LHCN-M2 (cell line): ENCODE data around the gene COA8. TPM values are rescaled to one million over a fixed set of nuclear protein-coding genes. Genes with fewer than 3 reads are reported as not detected.

Source experiments
- DNase-seq: peaks from one replicate; pipeline ENCODE4 v3.0.0-alpha.2; 2012; ENCODE audit warnings: low read depth
- total RNA-seq: library from RNA; depleted of rRNA; stranded (reverse); fragments of >200 nt; gene quantifications from 2 replicates; pipeline ENCODE4 v1.2.3, GENCODE V29; 2014

The COA8 gene
- total RNA-seq, 1 experiment from 2014 or later: 43.7 TPM

DNA sequence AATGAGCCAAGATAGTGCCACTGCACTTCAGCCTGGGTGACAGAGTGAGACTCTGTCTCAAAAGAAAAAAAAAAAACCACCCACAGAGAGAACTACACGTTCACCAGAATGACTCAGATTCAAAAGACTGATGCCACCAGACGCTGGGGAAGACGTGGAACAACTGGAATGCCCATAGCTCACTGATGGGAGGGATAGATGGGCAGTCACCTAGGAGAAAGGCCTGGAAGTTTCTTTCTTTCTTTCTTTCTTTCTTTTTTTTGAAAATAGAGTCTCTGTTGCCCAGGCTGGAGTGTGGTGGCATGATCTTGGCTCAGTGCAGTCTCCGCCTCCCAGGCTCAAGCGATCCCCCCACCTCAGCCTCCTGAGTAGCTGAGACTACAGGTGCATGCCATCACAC is 56.3 kb downstream of the COA8 start:
- peak; percentile 52 for DNase-seq

DNA sequence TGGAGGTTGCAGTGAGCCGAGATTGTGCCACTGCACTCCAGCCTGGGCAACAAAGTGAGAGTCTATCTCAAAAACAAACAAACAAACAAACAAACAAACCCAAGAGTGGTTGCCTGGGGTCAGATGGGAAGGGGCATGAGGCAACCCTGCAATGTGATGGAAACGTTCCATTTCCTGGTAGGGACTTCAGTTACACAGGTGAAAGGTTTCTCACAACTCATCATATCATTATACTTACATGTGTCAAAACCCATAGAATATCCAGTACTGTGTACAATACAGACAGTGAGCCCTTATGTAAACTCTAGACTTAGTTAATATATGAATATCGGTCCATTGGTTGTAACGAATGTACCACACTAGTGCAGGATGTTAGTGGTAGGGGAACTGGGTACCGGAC is 59.1 kb downstream of the COA8 start:
- no peak for DNase-seq

DNA sequence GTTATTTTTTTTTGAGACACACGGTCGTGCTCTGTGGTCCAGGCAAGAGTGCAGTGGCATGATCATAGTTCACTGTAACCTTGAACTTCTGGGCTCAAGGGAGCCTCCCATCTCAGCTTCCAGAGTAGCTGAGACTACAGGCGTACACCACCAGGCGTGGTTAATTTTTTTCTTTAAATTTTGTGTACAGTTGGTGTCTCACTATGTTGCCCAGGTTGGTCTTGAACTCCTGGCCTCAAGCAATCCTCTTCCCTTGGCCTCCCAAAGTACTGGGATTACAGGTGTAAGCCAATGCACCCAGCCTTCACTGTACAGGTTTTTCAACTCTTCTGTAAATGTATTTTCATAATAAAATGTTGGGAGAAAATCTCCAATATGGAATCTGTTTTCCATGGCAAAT is 60.5 kb downstream of the COA8 start:
- no peak for DNase-seq

DNA sequence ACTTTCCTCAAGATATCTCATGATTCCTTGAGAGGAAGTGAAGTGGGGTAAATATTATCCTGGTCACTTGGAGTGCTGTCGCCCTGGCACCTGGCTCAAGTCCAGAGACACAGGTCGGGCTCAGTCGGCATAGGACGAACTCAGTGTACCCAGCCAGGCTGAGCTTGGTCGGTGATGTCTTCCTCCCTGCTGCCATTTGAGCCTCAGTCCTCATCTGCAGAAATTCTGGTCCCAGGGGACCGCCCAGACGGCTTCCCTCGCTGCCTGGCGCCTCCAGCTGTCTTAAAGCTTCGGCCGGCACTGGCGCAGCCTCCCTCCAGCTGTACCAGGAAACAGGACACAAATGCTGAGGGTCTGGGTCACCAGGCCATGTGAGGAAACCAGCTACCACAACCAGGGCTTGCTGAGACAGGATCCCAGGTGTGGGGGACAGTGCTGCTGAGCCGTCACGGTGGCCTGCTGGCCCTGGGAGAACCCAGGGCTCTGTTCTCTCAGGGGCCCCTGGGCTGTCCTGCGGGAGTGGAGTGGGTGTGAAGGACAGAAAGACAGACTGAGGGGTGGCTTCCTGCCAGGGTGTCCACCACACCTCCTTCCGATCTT is 61.2 kb downstream of the COA8 start:
- peak; percentile 44 for DNase-seq

DNA sequence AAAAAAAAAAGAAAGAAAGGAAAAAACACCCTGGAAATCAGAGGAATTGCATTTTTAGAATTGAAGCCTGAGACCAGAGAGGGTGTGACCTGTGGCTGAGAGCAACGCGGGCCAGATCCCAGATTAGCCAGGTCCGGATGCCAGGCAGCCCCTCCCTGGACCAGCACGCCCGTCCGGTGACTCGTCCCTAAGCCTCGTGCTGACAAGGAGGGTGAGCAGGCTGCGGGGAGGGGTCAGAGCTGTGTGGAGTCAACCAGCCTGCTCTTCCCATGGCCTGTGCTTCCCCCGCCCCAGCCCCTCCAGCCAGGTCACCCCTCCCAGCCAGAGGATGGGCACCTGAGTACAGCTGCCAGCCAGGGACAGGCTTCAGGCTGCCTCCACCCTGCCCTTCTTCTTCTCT is 62.1 kb downstream of the COA8 start:
- peak; percentile 71 for DNase-seq

DNA sequence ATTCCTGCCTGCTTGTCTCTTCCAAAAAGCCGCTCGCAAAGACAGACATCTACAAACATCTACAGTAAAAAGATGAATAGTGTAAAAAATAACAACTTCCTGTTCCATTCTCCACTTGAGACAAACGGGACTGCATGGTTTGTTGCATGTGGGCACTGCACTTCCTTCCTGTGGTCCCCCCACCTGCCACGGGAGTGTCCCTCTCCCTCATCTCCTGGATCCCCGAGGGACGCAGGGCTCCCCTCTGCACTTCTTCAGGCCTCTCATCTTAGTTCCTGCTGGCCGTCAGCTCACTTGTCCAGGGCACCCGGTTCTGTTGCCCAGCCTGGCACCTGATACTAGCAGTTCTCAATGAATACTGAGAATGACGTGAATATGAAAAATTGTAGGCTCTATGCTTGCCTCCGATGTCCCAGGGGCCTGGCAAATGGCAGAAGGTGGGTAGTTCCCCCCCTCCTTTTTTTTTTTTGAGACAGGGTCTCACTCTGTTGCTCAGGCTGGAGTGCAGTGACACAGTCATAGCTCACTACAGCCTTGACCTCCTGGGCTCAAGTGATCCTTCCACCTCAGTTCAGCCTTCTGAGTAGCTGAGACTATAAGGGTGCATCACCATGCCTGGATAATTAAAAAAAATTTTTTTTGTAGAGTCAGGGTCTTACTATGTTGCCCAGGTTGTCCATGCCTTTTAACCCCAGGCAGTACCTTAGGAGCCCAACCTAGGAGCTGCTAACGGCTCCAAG is 62.8 kb downstream of the COA8 start:
- no peak for DNase-seq

DNA sequence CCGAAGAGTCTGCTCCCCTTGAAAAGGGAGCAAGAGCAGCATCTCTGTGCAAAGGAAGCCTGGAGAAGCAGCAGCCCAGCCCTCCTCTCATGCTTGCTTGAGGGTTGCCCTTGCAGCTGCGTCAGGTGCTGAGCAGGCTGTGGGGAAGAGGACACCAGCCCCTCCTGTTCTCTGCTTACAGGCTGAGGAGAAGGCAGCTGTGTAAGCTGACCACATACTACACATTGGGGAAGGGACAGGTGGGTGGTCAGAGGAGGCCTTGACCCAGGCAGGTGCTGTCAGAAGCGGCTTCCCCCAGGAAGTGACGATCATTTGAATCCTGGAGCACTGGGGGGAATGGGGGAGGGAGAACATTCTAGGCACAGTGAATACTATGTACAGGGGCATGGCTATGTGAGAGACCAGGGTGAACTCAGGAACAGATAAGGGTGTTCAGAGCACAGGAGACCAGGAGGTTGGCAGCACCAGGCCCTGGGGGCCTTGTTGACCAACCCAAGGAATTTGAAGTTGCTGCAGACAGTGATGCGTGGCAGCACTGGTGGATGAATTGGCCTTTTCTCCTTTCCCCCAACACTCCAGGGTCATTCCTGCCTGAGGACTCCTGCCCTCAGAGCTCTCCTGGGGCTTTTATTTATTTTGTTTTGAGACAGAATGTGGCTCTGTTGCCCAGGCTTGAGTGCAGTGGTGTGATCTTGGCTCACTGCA is 63.5 kb downstream of the COA8 start:
- peak; percentile 74 for DNase-seq

DNA sequence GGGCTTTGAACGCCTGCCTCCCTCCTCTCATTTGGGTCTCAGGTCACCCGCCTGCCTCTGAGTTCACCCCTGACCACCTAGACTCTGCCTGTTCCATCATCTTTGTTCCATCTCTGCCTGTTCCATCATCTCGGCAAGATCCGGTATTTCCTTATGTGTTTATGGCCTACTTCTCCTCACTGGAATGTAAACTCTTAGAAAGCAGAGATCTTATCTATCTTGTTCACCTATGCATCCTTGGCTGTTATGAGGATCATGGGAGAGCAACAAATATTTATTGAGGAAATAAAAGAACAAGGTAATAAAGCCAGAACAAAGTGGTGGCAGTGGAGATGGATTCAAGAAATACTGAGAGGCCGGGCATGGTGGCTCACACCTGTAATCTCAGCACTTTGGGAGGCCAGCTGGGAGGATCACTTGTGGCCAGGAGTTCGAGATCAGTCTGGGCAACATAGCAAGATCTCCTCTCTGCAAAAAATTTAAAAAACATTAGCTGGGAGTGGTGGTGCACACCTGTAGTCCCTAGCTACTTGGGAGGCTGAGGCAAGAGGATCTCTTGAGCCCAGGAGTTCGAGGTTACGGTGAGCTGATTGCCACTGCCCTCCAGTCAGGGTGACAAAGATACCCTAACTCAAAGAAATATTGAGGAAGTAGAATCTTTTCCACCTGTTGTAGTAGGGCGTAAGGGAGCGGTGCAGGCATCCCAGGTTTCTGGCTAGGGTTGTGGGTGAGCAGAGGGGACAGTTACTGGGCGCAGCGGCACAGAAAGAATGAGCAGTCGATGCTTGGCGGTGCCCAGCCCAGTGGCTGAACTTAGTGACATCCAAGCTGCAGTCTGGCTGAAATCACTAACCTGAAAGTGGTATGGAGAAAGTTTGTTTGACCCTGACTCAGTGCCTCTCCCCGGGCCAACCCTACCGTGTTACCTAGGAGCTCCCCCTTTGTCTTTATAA is 64.6 kb downstream of the COA8 start:
- DNase-seq: no peak

DNA sequence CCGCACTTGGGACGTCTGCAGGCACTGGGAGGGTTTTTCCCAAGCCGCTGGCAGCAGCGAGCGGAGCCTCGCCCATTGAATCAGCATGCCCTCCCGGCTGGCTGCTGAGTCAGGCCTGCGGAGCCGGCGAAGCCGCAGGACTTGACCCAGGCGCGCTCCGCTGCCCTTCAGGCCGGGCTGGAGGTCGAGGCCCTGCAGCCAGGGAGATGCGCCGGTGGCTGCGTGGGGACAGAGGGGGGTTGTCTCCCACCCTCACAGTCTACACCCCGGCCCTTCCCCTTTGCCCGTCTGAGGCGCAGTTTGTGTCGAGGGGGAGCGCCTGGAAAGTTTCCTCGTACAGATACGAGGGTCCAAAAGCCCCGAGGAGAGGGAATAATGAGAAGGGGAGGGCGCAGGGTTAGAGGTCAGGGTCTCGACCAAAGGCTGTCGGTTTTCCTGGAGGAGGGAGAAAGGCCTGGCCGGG is 65.5 kb downstream of the COA8 start:
- DNase-seq: peak; percentile 79

DNA sequence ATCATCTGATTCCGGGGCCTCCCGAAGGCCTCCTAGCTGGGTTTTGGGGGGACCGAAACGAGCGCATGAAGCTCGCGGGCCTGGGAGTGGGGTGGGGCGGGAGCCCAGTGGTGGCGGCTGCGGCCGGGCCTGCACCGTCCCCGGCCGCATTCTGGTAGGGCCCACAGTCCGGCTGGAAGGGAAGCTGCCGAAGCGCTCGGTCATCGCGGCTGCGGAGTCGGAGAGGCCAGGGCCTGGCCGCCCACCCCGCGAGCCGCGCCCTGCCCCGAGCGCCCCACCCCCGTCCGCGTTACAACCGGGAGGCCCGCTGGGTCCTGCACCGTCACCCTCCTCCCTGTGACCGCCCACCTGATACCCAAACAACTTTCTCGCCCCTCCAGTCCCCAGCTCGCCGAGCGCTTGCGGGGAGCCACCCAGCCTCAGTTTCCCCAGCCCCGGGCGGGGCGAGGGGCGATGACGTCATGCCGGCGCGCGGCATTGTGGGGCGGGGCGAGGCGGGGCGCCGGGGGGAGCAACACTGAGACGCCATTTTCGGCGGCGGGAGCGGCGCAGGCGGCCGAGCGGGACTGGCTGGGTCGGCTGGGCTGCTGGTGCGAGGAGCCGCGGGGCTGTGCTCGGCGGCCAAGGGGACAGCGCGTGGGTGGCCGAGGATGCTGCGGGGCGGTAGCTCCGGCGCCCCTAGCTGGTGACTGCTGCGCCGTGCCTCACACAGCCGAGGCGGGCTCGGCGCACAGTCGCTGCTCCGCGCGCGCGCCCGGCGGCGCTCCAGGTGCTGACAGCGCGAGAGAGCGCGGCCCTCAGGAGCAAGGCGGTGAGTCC is 66.1 kb downstream of the COA8 start, which contains the start of gene KLC1:
TSS of gene KLC1 (plus strand) at position 528 of the 819 bp plus-strand sequence. CDS start 25,354 bp downstream, outside the sequence.
- DNase-seq: peak; percentile 71

DNA sequence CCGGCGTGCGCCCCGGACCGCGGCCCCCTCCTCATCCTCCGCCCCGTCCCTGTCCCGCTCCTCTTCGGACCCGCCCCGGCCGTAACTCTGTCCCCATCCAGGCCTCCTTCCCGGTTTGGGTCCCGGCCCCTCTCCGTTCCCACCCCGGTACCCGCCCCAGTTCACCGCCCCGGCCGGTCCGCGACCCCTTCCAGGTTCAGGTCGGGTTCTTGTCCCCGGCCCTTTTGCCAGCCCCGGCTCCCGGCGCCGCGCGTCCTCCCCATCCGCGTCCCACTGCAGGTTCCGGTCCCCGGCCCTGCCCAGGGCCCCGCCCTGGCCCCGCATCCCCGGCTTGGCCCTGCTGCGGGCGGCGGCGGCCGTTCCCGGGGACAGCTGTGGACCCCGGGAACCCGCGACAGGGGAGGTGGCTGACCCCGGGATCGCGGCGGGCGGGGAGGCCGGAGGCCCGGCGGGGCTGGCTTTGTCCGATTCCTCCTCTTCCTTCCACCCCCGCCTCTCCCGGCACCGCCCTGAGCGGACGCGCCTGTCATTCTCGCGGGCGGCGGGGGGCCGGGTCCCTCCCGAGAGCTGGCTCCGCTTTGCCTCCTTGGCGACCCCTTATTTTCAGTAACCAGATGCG is 66.9 kb downstream of the COA8 start:
- no peak for DNase-seq

DNA sequence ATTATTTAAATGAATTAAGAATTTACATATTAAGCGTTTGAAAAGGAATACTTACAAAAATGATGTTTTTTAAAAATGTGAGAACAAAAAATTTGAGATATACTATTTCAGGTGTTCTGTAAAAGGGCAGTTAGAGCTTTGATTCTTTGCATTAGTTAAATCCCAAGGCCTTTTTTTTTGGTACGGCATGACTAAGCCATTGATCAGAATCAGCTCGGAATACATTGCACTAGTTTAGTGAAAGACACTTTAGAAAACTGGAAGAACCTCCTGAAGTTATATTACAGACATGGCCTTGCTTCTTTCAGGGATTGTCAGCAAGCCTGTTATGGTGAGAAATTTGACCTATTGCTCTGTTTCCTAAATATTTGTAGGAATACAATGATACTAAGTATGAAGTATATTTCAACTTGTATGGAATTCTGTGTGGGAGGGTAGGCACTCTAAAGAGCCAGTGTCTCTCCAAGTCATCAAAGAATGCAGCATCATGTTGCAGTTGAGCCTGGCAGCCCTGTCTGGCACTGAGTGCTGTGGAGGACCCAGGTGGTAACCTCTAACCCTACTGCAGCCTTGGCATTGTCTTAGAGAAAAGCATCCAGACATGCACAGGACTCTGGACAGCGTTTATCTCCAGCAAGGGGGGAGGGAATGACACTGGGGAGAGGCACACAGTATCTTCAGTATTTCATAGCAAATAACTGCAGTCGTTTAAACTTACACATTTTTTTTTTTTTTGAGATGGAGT is 67.8 kb downstream of the COA8 start:
- DNase-seq: no peak

DNA sequence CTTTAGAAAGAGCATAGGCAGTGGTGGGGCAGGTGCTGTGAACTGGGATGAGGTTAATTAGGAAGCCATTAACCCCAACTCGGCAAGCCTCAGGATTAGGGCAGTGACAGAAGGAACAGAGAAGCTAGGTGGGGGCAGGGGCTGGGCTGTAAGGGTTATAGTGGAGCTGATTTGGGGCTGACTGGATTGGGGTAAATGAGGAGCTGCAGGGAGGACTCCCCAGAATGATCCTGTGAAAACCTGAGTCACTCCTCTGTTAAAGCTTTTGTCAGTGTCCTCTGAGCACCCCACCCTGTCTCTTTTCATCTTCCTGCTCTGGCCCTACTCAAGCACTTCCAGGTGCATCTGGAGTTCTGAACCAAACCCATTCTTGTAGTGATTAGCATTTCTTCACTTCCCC is 70.6 kb downstream of the COA8 start:
- DNase-seq: no peak

DNA sequence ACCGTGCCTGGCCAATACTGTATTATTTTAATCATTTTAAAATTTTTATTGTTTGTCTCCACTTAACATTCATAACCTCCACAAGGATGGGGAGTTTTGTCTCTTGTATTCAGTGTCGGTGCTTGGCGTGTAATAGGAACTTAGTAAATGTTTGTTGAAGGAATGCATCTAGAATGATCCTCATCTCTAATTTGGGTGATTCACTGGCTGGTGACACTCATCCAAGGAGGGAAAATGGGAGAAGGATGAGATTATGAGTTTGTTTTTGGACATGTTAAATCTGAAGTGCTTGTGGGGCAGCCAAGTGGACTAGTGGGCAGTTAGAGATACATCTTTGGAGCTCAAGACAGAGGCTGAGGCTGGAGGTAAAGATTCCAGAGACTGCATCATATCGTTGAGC is 71.4 kb downstream of the COA8 start:
- DNase-seq: no peak

DNA sequence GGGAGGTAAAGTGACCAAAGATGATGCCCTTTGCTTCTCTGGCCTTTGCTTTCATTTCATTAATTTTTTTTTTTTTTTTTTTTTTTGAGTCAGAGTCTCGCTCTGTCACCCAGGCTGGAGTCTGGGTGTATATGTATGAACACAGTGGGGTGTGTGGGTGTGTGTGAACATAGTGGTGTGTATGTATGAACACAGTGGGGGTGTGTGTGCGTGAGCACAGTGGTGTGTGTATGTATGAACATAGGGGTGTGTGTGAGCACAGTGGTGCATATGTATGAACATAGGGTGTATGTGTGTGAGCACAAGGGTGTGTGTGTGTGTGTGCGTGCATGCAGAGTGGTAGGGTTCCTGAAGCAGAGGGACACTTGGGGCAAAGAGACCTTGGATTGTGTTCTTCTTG is 75.8 kb downstream of the COA8 start:
- DNase-seq: no peak
